PC-9 (cell line): ENCODE results near the gene FASTKD2. TPM values are rescaled to one million over a fixed set of nuclear protein-coding genes. Genes with fewer than 3 reads are reported as not detected.

Source experiments
- BruUV-seq: library from RNA; stranded (reverse); fragments of 400-500 nt; replicated peaks from 2 replicates; lab custom pipeline; 2021; lab: Mats Ljungman, UMichigan
- CTCF ChIA-PET: fragments of 300-600 bp; sonication (Branson Sonifier 250); formaldehyde crosslinking; loops from one replicate; lab custom pipeline; 2022; ENCODE audit warnings: antibody characterized with exemption; lab: Charles Lee
- POLR2A ChIA-PET: fragments of 300-600 bp; sonication (Branson Sonifier 250); formaldehyde crosslinking; loops from one replicate; lab custom pipeline; 2022; ENCODE audit warnings: antibody characterized with exemption; ENCODE audit not compliant: unreplicated experiment; lab: Charles Lee
- DNase-seq, 2 experiments: peaks; one replicate each; pipeline versions ENCODE4 v3.0.0 to v3.0.0-alpha.2; 2015 to 2022; ENCODE audit warnings: mixed read lengths in 1 of 2
- H2AFZ ChIP-seq: fragments of 200-600 bp; sonication (generic); 2 replicates; pipeline ENCODE4 v1.8.1; 2017; ENCODE audit warnings: antibody characterized with exemption
- H3F3A ChIP-seq: fragments of 200-600 bp; sonication (generic); 2 replicates; pipeline ENCODE4 v1.8.1; 2017; ENCODE audit warnings: antibody characterized with exemption, mild to moderate bottlenecking, low read depth; ENCODE audit not compliant: insufficient read depth
- H3K27ac ChIP-seq: fragments of 200-600 bp; sonication (generic); 2 replicates; pipeline ENCODE4 v1.6.1; 2016; ENCODE audit warnings: mixed run types
- H3K27me3 ChIP-seq: fragments of 200-600 bp; sonication (generic); 2 replicates; pipeline ENCODE4 v1.6.1; 2016; ENCODE audit warnings: low read depth, mixed run types; ENCODE audit not compliant: insufficient read depth
- H3K36me3 ChIP-seq: fragments of 200-600 bp; sonication (generic); 2 replicates; pipeline ENCODE4 v1.6.1; 2016; ENCODE audit warnings: low read depth, mixed run types
- H3K4me1 ChIP-seq: fragments of 200-600 bp; sonication (generic); replicated peaks from 2 replicates; pipeline ENCODE4 v1.6.1; 2016; ENCODE audit warnings: mixed run types; ENCODE audit not compliant: insufficient read depth
- H3K4me2 ChIP-seq: fragments of 200-600 bp; sonication (generic); 2 replicates; pipeline ENCODE4 v1.6.1; 2017; ENCODE audit warnings: mixed run types
- H3K4me3 ChIP-seq: fragments of 200-600 bp; sonication (generic); 2 replicates; pipeline ENCODE4 v1.6.1; 2016; ENCODE audit warnings: mixed run types
- H3K79me2 ChIP-seq: fragments of 200-600 bp; sonication (generic); 2 replicates; pipeline ENCODE4 v1.6.1; 2017; ENCODE audit warnings: low read depth, mixed run types
- H3K9me2 ChIP-seq: fragments of 200-600 bp; sonication (generic); 2 replicates; pipeline ENCODE4 v1.8.1; 2017; ENCODE audit warnings: mild to moderate bottlenecking; ENCODE audit not compliant: insufficient read depth
- H3K9me3 ChIP-seq: fragments of 200-600 bp; sonication (generic); 2 replicates; pipeline ENCODE4 v1.8.1; 2016; ENCODE audit warnings: low read depth; ENCODE audit not compliant: insufficient read depth
- H4K20me1 ChIP-seq: fragments of 200-600 bp; sonication (generic); 2 replicates; pipeline ENCODE4 v1.8.1; 2017; ENCODE audit not compliant: insufficient read depth
- EZH2 ChIP-seq: fragments of 200-600 bp; sonication (generic); IDR thresholded peaks from 2 replicates; pipeline ENCODE4 v1.8.0; 2017; ENCODE audit warnings: antibody characterized with exemption, low read depth
- intact Hi-C: fragments of 100-400 bp; cut with micrococcal nuclease; formaldehyde crosslinking; loops from one replicate; pipeline ENCODE4 v1.10.0; 2022; ENCODE audit not compliant: unreplicated experiment
- total RNA-seq: library from RNA; stranded (reverse); gene quantifications from 2 replicates; pipeline ENCODE4 v1.2.3, GENCODE V29; 2021
- TF ChIP-seq, protein P1 (sequence below): fragments of 200-600 bp; sonication (generic); conservative IDR thresholded peaks from 2 replicates; pipeline ENCODE4 v1.6.1; 2017; ENCODE audit warnings: mixed run types, antibody characterized with exemption, mild to moderate bottlenecking, moderate library complexity

FASTKD2 gene
- total RNA-seq, 1 experiment from 2014 or later, result 12.1 TPM

DNA sequence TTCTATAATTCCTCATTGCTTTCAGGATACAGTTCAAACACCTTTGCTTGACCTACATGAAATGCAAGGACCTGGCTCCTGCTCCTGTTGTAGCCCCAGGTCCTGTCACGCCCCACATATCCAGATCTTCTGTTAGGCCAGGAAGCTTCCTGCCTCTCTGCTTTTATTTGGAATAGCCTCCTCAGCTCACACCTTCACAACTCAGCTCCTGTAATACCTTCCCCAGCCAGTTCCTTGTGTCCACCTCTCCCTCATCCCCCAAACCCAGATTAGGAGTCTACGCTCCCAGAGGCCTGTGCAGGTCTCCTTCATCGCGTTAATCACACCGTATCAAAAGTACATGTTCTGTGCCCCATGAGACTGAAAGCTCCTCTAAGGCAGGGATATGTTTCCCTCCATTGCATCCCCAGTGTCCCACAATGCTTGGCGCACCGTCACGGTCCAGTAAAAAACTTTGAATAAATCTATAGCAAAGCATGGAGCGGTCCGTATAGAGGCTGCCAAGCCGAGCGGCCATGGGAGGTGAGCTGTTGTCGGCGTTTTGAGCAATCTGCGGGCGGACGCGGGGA lies 649 bp upstream of the FASTKD2 start:
- H3K79me2 ChIP-seq, result peaks cover 27% of the 10 kb centered on the region
- ChIA-PET CTCF (no interaction called here), POLR2A (interaction anchor here (0.5 kb wide), 1 partner anchor 1603 kb away, joined by 9 read pairs; no protein-coding TSS in a partner anchor)
- peak overlapping the region; percentile 96 for H2AFZ ChIP-seq
- peak overlapping the region; percentile 82 for H3K4me3 ChIP-seq
- DNase-seq, result no peak
- TF ChIP-seq, protein P1, sequence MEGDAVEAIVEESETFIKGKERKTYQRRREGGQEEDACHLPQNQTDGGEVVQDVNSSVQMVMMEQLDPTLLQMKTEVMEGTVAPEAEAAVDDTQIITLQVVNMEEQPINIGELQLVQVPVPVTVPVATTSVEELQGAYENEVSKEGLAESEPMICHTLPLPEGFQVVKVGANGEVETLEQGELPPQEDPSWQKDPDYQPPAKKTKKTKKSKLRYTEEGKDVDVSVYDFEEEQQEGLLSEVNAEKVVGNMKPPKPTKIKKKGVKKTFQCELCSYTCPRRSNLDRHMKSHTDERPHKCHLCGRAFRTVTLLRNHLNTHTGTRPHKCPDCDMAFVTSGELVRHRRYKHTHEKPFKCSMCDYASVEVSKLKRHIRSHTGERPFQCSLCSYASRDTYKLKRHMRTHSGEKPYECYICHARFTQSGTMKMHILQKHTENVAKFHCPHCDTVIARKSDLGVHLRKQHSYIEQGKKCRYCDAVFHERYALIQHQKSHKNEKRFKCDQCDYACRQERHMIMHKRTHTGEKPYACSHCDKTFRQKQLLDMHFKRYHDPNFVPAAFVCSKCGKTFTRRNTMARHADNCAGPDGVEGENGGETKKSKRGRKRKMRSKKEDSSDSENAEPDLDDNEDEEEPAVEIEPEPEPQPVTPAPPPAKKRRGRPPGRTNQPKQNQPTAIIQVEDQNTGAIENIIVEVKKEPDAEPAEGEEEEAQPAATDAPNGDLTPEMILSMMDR, result no peak
- TF ChIP-seq EZH2, result no peak
- H3K4me2 ChIP-seq, result peak overlapping the region; percentile 79
- peaks cover 16% of the 10 kb centered on the region for H3K4me1 ChIP-seq
- H3K27ac ChIP-seq, result peak overlapping the region; percentile 74; the same call in 1 of the 2 replicates
- H3F3A ChIP-seq, result no peaks in the 10 kb centered on the region
- no TSS peak for BruUV-seq
- intact Hi-C loops, result loop anchor here (5.0 to 10.0 kb wide), 3 partner anchors 72 to 610 kb away; partner anchors contain the start of genes EEF1B2 and NDUFS1
- no peaks in the 10 kb centered on the region for H3K9me2 ChIP-seq
- no peaks in the 10 kb centered on the region for H4K20me1 ChIP-seq
- H3K36me3 ChIP-seq, result peaks cover 8% of the 10 kb centered on the region
- H3K27me3 ChIP-seq, result no peaks in the 10 kb centered on the region
- no peaks in the 10 kb centered on the region for H3K9me3 ChIP-seq

DNA sequence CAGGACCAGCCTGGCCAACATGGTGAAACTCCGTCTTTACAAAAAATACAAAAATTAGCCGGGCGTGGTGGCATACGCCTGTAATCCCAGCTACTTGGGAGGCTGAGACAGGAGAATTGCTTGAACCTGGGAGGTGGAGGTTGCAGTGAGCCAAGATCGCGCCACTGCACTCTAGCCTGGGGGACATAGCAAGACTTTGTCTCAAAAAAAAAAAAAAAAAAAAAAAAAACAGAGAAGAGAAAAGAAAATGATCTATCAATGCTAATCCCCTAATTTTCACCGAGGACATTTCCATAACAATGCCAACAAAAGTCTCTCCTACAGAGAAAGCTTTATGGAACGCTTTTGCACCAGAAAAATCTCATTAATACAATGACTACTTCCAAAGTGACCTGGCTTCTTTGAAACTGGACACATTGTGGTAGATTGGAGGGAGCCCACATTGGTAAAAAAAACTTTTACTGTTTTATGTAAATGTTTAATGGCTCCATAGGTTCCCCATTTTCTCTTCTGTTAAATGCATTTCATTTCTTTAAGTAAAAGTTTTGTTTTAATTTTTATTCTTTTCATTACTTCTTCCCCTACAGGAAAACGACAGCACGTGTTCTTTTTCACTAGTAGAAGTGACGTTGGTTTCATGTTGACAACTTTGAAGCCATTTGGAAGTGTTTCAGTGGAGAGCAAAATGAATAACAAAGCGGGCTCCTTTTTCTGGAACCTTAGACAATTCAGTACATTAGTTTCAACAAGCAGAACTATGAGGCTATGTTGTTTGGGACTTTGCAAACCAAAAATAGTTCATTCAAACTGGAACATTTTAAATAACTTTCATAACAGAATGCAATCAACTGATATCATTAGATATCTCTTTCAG lies 888 bp downstream of the FASTKD2 start:
- no peaks in the 10 kb centered on the region for H3K9me2 ChIP-seq
- peaks cover 8% of the 10 kb centered on the region for H3K36me3 ChIP-seq
- H3F3A ChIP-seq, result no peaks in the 10 kb centered on the region
- DNase-seq, result no peak
- no peaks in the 10 kb centered on the region for H3K9me3 ChIP-seq
- no TSS peak for BruUV-seq
- no peaks in the 10 kb centered on the region for H4K20me1 ChIP-seq
- peak overlapping the region; percentile 74 for H3K27ac ChIP-seq
- H3K4me1 ChIP-seq, result peaks cover 16% of the 10 kb centered on the region
- ChIA-PET CTCF (no interaction called here), POLR2A (no interaction called here)
- H3K27me3 ChIP-seq, result no peaks in the 10 kb centered on the region
- H3K4me2 ChIP-seq, result peak overlapping the region; percentile 79
- TF ChIP-seq, protein P1, result no peak
- no peak for TF ChIP-seq EZH2
- intact Hi-C loops, result loop anchor here (5.0 to 10.0 kb wide), 3 partner anchors 74 to 611 kb away; partner anchors contain the start of genes EEF1B2 and NDUFS1
- peak overlapping the region; percentile 96 for H2AFZ ChIP-seq
- peak overlapping the region; percentile 82 for H3K4me3 ChIP-seq
- H3K79me2 ChIP-seq, result peaks cover 27% of the 10 kb centered on the region

DNA sequence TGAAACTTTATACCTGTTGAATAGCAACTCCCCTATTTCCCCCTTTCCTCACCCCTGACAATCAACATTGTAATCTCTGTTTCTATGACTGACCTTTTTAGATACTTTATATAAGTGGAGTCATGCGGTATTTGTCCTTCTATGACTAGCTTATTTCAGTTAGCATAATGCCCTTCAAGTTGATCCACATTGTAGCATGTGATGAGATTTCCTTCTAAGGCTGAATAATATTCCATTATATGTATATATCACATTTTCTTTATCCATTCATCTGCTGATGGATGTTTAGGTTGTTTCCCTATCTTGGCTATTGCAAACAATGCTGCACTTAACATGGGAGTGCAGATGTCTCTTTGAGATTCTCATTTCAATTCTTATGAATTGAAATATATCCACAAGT lies 9.5 kb downstream of the FASTKD2 start:
- H3K4me1 ChIP-seq, result no peaks in the 10 kb centered on the region
- H2AFZ ChIP-seq, result no peak overlapping the region
- H3K9me2 ChIP-seq, result no peaks in the 10 kb centered on the region
- no peak overlapping the region for H3K4me3 ChIP-seq
- H3F3A ChIP-seq, result no peaks in the 10 kb centered on the region
- H3K4me2 ChIP-seq, result no peak overlapping the region
- H3K9me3 ChIP-seq, result no peaks in the 10 kb centered on the region
- CTCF ChIA-PET, result no interaction called here
- no peaks in the 10 kb centered on the region for H4K20me1 ChIP-seq
- no peak overlapping the region for H3K27ac ChIP-seq
- POLR2A ChIA-PET, result no interaction called here
- no peaks in the 10 kb centered on the region for H3K27me3 ChIP-seq
- TF ChIP-seq, protein P1, result no peak
- no peak for TF ChIP-seq EZH2
- H3K79me2 ChIP-seq, result 0 out of 2 replicates have a peak, but pooled peaks cover 3% of the 10 kb centered on the region
- DNase-seq, result no peak
- BruUV-seq, result no TSS peak
- intact Hi-C loops, result no loop called here
- peaks cover 35% of the 10 kb centered on the region for H3K36me3 ChIP-seq
